H9 (cell line): ENCODE measurements around the gene ADARB2. TPM values are rescaled to one million over a fixed set of nuclear protein-coding genes. Genes with fewer than 3 reads are reported as not detected.

Experiments
- DNase-seq: peaks from one replicate; pipeline ENCODE4 v3.0.0-alpha.2; 2017
- H2AFZ ChIP-seq: one replicate; pipeline ENCODE4 v1.6.1; 2013; ENCODE audit warnings: mild to moderate bottlenecking, low read length, control low read depth, moderate library complexity
- H2AK5ac ChIP-seq: 2 replicates; pipeline ENCODE4 v1.6.1; 2013; ENCODE audit warnings: low read length, control low read depth, mixed read lengths; ENCODE audit not compliant: insufficient read length
- H2BK120ac ChIP-seq: one replicate; pipeline ENCODE4 v1.6.1; 2013; ENCODE audit warnings: low read depth, mild to moderate bottlenecking, low read length, control low read depth, inconsistent platforms; ENCODE audit not compliant: poor library complexity, severe bottlenecking
- H2BK12ac ChIP-seq: 2 replicates; pipeline ENCODE4 v1.6.1; 2013; ENCODE audit warnings: low read length, control low read depth, mixed read lengths, low read depth; ENCODE audit not compliant: insufficient read length
- H2BK15ac ChIP-seq: 2 replicates; pipeline ENCODE4 v1.6.1; 2013; ENCODE audit warnings: low read depth, low read length, control low read depth
- H2BK20ac ChIP-seq: one replicate; pipeline ENCODE4 v1.6.1; 2013; ENCODE audit warnings: low read depth, mild to moderate bottlenecking, low read length, control low read depth, inconsistent platforms; ENCODE audit not compliant: poor library complexity, severe bottlenecking
- H2BK5ac ChIP-seq: 2 replicates; pipeline ENCODE4 v1.6.1; 2013; ENCODE audit warnings: low read length, control low read depth, mixed read lengths; ENCODE audit not compliant: insufficient read length
- H3K14ac ChIP-seq: 2 replicates; pipeline ENCODE4 v1.6.1; 2013; ENCODE audit warnings: low read length, control low read depth; ENCODE audit not compliant: insufficient read depth
- H3K18ac ChIP-seq: 2 replicates; pipeline ENCODE4 v1.6.1; 2013; ENCODE audit warnings: low read depth, mild to moderate bottlenecking, mixed read lengths, low read length, control low read depth; ENCODE audit not compliant: insufficient read length
- H3K23ac ChIP-seq: 2 replicates; pipeline ENCODE4 v1.6.1; 2013; ENCODE audit warnings: low read length, control low read depth, mixed read lengths, low read depth; ENCODE audit not compliant: insufficient read length
- H3K23me2 ChIP-seq: 2 replicates; pipeline ENCODE4 v1.6.1; 2013; ENCODE audit warnings: low read depth, mild to moderate bottlenecking, mixed read lengths, low read length, control low read depth; ENCODE audit not compliant: insufficient read length, poor library complexity, severe bottlenecking
- H3K27ac ChIP-seq: 2 replicates; pipeline ENCODE4 v1.5.1; 2013; ENCODE audit warnings: low read length, control low read depth, mixed read lengths, low read depth; ENCODE audit not compliant: insufficient read length
- H3K27me3 ChIP-seq: 2 replicates; pipeline ENCODE4 v1.6.1; 2013; ENCODE audit warnings: low read length, control low read depth, inconsistent platforms; ENCODE audit not compliant: insufficient read depth
- H3K4ac ChIP-seq: 2 replicates; pipeline ENCODE4 v1.6.1; 2013; ENCODE audit warnings: low read depth, mild to moderate bottlenecking, control low read depth, inconsistent platforms, low read length, moderate library complexity
- H3K4me1 ChIP-seq: 2 replicates; pipeline ENCODE4 v1.6.1; 2013; ENCODE audit warnings: low read length, control low read depth, inconsistent platforms; ENCODE audit not compliant: insufficient read depth
- H3K4me2 ChIP-seq: 2 replicates; pipeline ENCODE4 v1.6.1; 2013; ENCODE audit warnings: low read length, control low read depth, mixed read lengths; ENCODE audit not compliant: insufficient read length, insufficient read depth
- H3K56ac ChIP-seq: 2 replicates; pipeline ENCODE4 v1.6.1; 2013; ENCODE audit warnings: low read depth, mild to moderate bottlenecking, mixed read lengths, low read length, control low read depth; ENCODE audit not compliant: insufficient read length
- H3K79me1 ChIP-seq: 2 replicates; pipeline ENCODE4 v1.6.1; 2013; ENCODE audit warnings: low read depth, mild to moderate bottlenecking, moderate library complexity, low read length, control low read depth, inconsistent platforms; ENCODE audit not compliant: insufficient read depth, poor library complexity, severe bottlenecking
- H3K79me2 ChIP-seq: 2 replicates; pipeline ENCODE4 v1.6.1; 2013; ENCODE audit warnings: low read length, control low read depth, inconsistent platforms; ENCODE audit not compliant: insufficient read depth
- H3K9ac ChIP-seq: 2 replicates; pipeline ENCODE4 v1.6.1; 2013; ENCODE audit warnings: low read length, control low read depth, mixed read lengths; ENCODE audit not compliant: insufficient read length; ENCODE audit errors: extremely low read depth
- H3K9me3 ChIP-seq: one replicate; pipeline ENCODE4 v1.6.1; 2013; ENCODE audit warnings: low read depth, low read length, inconsistent platforms; ENCODE audit not compliant: control insufficient read depth
- H3T11ph ChIP-seq: one replicate; pipeline ENCODE4 v1.6.1; 2013; ENCODE audit warnings: mild to moderate bottlenecking, low read length, control low read depth, inconsistent platforms
- H4K20me1 ChIP-seq: one replicate; pipeline ENCODE4 v1.6.1; 2013; ENCODE audit not compliant: control insufficient read depth, insufficient read length, insufficient read depth
- H4K5ac ChIP-seq: 2 replicates; pipeline ENCODE4 v1.6.1; 2013; ENCODE audit warnings: low read depth, mild to moderate bottlenecking, mixed read lengths, low read length, control low read depth; ENCODE audit not compliant: insufficient read length
- H4K8ac ChIP-seq: replicated peaks from 2 replicates; pipeline ENCODE4 v1.6.1; 2013; ENCODE audit warnings: low read length, control low read depth, mixed read lengths, low read depth; ENCODE audit not compliant: insufficient read length
- H4K91ac ChIP-seq: 2 replicates; pipeline ENCODE4 v1.6.1; 2013; ENCODE audit warnings: low read depth, mild to moderate bottlenecking, moderate library complexity, mixed read lengths, low read length, control low read depth; ENCODE audit not compliant: insufficient read length
- H3K27ac Mint-ChIP-seq, 3 experiments: 2 replicates in 2 of 3; 3 replicates in 1 of 3; pipeline ENCODE4 v1.8.0; 2020 to 2021; ENCODE audit warnings: mixed read lengths in 3 of 3, mild to moderate bottlenecking in 1 of 3, moderate library complexity in 1 of 3
- H3K27me3 Mint-ChIP-seq: 2 replicates; pipeline ENCODE4 v1.8.0; 2021; ENCODE audit warnings: low read depth, mild to moderate bottlenecking, moderate library complexity, mixed read lengths
- H3K36me3 Mint-ChIP-seq, 3 experiments: 2 replicates in 2 of 3; 3 replicates in 1 of 3; pipeline ENCODE4 v1.8.0; 2020 to 2021; ENCODE audit warnings: low read depth in 3 of 3, mixed read lengths in 3 of 3; ENCODE audit not compliant: insufficient read depth in 1 of 3
- H3K4me1 Mint-ChIP-seq, 2 experiments: 2 replicates each; pipeline ENCODE4 v1.8.0; 2020; ENCODE audit warnings: mixed read lengths in 2 of 2
- H3K4me3 Mint-ChIP-seq, 2 experiments: 2 replicates in 1 of 2; 3 replicates in 1 of 2; pipeline ENCODE4 v1.8.0; 2020 to 2021; ENCODE audit warnings: mild to moderate bottlenecking in 2 of 2, mixed read lengths in 2 of 2, moderate library complexity in 1 of 2
- H3K9me3 Mint-ChIP-seq, 2 experiments: 2 replicates in 1 of 2; 3 replicates in 1 of 2; pipeline ENCODE4 v1.8.0; 2020; ENCODE audit warnings: mild to moderate bottlenecking in 2 of 2, mixed read lengths in 2 of 2, moderate library complexity in 1 of 2
- WGBS: extraction: QIAGEN DNeasy Blood & Tissue Kit; methylation state at CpG from one replicate; pipeline ENCODE4 v1.1.7; 2013; ENCODE audit warnings: missing lambda C conversion rate, low lambda C conversion rate, mixed read lengths; ENCODE audit not compliant: insufficient read length; ENCODE audit errors: extremely low coverage; 5-methylcytosine and 5-hydroxymethylcytosine counted together
- total RNA-seq: library from RNA; stranded (reverse); gene quantifications from 2 replicates; pipeline ENCODE4 v1.2.1, GENCODE V29; 2021
- TF ChIP-seq, protein P1 (sequence below): fragments of 200-600 bp; sonication (generic); conservative IDR thresholded peaks from 3 replicates; pipeline ENCODE4 v1.8.0; 2021; ENCODE audit warnings: antibody characterized with exemption, mild to moderate bottlenecking

ADARB2 gene
- total RNA-seq, 1 experiment from 2014 or later, result 0.87 TPM

DNA sequence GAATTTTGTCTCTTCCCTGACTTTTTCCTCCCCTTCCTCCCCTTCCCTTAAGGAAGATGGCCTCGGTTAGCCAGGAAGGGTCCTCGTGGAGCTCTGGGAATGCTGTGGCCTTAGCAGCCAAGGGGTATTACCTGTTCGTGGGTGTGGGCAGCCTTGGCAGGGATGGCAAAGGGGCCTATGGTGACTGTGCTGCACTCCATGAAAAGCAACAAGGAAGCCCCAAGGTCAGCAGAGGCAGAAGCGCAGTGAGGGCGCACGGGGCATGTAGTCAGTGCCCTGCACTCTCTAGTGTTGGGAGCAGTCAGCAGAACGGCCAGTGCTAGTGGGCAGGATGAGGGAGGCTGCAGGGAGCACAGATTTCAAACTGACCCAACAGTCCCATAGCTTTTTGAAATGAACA is 191.8 kb downstream of the ADARB2 start:
- peaks cover 4 to 7% of the 10 kb centered on the region in 2 experiments; a peak in 3 of 5 replicates for H3K9me3 Mint-ChIP-seq
- no peak overlapping the region for H4K91ac ChIP-seq
- H3K27me3 ChIP-seq, result no peaks in the 10 kb centered on the region
- no peak overlapping the region for H3K27ac Mint-ChIP-seq
- no peak overlapping the region for H3K4me2 ChIP-seq
- no peaks in the 10 kb centered on the region for H3K23me2 ChIP-seq
- H3K4ac ChIP-seq, result no peak overlapping the region
- H3K9ac ChIP-seq, result no peak overlapping the region
- no peaks in the 10 kb centered on the region for H3K79me1 ChIP-seq
- no peak overlapping the region for H2BK20ac ChIP-seq
- H3K4me1 Mint-ChIP-seq, result peaks cover 4 to 12% of the 10 kb centered on the region in 2 experiments; a peak in 3 of 4 replicates
- H2BK12ac ChIP-seq, result no peak overlapping the region
- no peaks in the 10 kb centered on the region for H3K9me3 ChIP-seq
- H4K5ac ChIP-seq, result no peak overlapping the region
- H2BK15ac ChIP-seq, result no peak overlapping the region
- WGBS, result no CpG with 5 or more reads among the region's 7 CpGs
- H3K14ac ChIP-seq, result peak overlapping the region; percentile 40; the same call in 1 of the 2 replicates
- H3K79me2 ChIP-seq, result no peaks in the 10 kb centered on the region
- no peak overlapping the region for H2BK120ac ChIP-seq
- H3K56ac ChIP-seq, result no peak overlapping the region
- TF ChIP-seq, protein P1, sequence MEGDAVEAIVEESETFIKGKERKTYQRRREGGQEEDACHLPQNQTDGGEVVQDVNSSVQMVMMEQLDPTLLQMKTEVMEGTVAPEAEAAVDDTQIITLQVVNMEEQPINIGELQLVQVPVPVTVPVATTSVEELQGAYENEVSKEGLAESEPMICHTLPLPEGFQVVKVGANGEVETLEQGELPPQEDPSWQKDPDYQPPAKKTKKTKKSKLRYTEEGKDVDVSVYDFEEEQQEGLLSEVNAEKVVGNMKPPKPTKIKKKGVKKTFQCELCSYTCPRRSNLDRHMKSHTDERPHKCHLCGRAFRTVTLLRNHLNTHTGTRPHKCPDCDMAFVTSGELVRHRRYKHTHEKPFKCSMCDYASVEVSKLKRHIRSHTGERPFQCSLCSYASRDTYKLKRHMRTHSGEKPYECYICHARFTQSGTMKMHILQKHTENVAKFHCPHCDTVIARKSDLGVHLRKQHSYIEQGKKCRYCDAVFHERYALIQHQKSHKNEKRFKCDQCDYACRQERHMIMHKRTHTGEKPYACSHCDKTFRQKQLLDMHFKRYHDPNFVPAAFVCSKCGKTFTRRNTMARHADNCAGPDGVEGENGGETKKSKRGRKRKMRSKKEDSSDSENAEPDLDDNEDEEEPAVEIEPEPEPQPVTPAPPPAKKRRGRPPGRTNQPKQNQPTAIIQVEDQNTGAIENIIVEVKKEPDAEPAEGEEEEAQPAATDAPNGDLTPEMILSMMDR, result no peak
- no peak for DNase-seq
- H3K4me3 Mint-ChIP-seq, result no peak overlapping the region
- H3K27me3 Mint-ChIP-seq, result peaks cover 6% of the 10 kb centered on the region
- H4K8ac ChIP-seq, result peak overlapping the region; percentile 67
- peaks cover 0 to 4% (median 2%) of the 10 kb centered on the region in 3 experiments; a peak in 1 of 7 replicates for H3K36me3 Mint-ChIP-seq
- no peak overlapping the region for H2AK5ac ChIP-seq
- H2AFZ ChIP-seq, result no peak overlapping the region
- H3K23ac ChIP-seq, result no peak overlapping the region
- no peaks in the 10 kb centered on the region for H3K4me1 ChIP-seq
- no peak overlapping the region for H3K18ac ChIP-seq
- H3K27ac ChIP-seq, result no peak overlapping the region
- H2BK5ac ChIP-seq, result no peak overlapping the region
- no peaks in the 10 kb centered on the region for H4K20me1 ChIP-seq
- no peak overlapping the region for H3T11ph ChIP-seq
